HuH-7.5 (cell line): ENCODE data around the gene HPCAL4.

Experiments
- DNase-seq: peaks from one replicate; pipeline ENCODE4 v3.0.0; 2011; ENCODE audit warnings: low spot score

HPCAL4 gene

GRCh38 chr1:39691383-39692151 is at the start of gene HPCAL4:
HPCAL4 (minus strand) TSS chr1:39691433; CDS start chr1:39684603, 6,830 bp downstream.
- DNase-seq = peak; percentile 65

GRCh38 chr1:39738622-39739366 is 47.6 kb upstream of the HPCAL4 start, which contains the start of gene PPIE:
PPIE (plus strand) TSS chr1:39738882; CDS start chr1:39738901, 19 bp downstream.
- peak; percentile 47 for DNase-seq

- DNase-seq = no peak
These were observed 46.4 kb upstream of the HPCAL4 start for GRCh38 chr1:39737546-39738169.

DNA sequence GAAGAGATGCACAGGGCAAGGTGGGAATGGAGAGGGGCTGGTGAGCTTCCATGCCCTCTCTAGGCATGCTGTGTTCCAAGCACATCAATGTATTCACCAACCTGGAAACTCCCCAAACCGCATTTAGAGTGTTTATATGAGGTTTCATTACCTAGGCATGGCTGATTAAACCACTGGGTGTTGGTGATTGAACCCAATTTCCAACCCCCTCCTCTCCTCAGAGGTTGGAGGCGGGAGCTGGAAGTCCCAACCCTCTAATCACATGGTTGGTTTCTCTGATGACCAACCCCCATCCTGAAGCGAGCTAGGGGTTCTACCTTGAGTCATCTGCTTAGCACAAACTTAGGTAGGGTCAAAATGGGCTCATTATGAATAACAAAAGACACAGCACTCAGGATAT is 44.5 kb upstream of the HPCAL4 start:
- DNase-seq = no peak

GRCh38 chr1:39733161-39733560 is 41.9 kb upstream of the HPCAL4 start:
- DNase-seq = no peak

- no peak for DNase-seq
These were observed 41.5 kb upstream of the HPCAL4 start for GRCh38 chr1:39732730-39733129.

DNA sequence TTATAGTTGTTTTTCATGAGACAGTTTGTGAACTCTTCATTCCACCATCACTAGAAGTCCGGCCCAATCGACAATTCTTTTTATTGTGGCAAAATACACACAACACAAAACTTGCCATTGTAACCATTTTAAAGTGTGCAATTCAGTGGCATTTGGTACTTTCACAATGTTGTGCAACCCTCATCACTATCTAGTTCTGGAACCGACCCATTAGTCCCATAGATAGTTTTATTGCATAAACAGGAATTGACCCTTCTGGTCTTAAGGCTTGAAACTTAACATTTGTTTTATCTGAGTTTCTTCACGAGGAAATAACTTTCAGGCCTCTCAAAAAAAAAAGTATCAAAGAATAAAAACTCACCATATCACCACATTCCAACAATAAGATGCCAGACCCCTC is 38.6 kb upstream of the HPCAL4 start:
- DNase-seq = no peak

DNA sequence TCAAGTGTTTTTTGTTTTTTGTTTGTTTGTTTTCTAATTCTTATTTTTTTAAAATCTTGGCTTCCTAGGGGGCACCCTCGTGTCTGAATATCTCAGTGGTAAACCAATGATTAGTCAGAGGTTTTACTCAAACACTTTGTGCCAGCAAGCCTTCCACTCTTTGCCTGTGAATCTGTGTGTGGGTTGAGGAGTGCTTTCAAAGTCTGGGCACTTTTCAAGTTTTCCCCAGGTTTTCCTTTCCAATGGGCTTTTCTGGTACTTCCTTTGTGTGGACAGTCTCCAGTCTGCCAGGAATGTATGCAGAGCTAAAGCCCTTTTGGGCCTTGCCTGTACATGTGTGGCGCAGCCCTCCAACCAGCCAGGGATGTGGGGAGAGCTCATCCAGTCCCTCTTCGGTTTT is 37.8 kb upstream of the HPCAL4 start:
- DNase-seq = no peak

DNA sequence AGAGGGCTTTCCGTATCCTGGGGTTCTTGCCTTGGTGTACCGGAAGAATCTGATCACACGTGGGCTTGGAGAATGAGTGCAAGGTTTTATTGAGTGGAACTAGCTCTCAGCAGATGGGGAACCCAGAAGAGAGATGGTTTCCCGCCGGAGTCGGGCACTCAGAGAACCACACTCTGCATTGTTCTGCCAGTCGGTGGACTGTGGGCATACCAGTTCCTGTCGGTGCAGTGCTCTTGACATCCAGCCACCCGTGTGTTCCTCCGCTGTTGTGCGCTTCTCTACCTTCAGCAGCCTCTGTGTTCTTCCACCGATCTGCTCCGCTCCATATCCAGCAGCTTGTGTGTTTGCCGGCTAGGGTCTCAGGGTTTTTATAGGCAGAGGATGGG is 36.7 kb upstream of the HPCAL4 start:
- no peak for DNase-seq

GRCh38 chr1:39727221-39727931 is 36.1 kb upstream of the HPCAL4 start:
- DNase-seq = no peak

- DNase-seq = no peak
These were observed 35.4 kb upstream of the HPCAL4 start for GRCh38 chr1:39726600-39726999.

GRCh38 chr1:39722495-39722894 is 31.3 kb upstream of the HPCAL4 start:
- DNase-seq = no peak

GRCh38 chr1:39721664-39722063 is 30.4 kb upstream of the HPCAL4 start:
- DNase-seq = no peak

DNA sequence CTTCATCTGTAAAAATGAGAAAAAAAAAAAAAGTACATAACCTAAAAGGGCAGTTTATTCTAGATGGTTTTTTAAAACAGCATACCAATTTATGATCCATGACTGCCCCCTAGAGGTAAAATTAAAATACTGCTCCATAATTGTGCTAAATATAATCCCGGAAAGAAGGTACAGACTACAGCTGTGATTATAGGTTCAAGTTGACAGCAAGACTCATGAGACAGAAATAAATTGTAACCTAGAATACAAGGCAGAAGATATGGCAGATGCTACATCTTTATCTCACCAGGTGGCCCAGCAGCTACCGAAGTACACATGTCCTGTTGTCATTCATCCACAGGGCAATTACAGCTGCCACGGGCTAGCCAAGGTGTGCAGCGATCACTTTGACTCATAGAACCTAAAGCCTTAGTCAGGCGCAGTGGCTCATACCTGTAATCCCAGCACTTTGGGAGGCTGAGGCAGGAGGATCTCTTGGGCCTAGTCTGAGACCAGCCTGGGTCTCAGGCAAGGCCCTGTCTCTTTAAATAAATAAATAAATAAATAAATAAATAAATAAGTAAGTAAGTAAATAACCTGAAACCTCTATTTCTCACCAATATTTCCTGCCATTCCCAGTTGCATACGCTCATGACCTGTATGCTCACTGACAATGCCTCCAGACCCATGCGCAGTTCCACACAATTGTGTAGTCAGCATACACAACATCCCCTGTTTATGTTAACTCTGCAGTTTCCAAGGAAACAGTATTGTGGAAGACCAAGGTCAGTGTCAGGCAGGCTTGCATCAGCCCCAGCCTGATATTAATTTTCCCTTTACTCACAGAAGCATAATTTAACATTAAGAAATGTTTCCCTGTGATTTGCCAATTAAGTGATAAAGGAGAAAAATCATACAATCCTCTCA is 29.1 kb upstream of the HPCAL4 start:
- no peak for DNase-seq

DNA sequence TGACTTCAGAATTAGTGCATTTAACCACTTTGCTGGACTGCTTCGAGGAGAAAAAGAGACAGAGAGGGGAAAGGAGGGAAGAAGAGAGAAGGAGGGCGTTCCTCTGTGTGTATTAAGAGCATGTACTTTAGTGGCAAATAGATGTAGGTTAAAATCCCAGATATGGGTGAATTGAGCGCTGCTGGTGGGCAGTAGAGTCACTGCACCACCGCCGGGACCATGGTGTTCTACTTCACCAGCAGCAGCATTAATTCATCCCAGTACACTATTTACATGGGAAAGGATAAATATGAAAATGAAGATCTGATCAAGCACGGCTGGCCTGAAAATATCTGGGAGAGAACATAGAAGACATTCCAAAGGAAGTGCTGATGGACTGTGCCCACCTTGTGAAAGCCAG is 26.6 kb upstream of the HPCAL4 start:
- DNase-seq = no peak

- no peak for DNase-seq
These were observed 22.3 kb upstream of the HPCAL4 start for GRCh38 chr1:39713557-39713956.

DNA sequence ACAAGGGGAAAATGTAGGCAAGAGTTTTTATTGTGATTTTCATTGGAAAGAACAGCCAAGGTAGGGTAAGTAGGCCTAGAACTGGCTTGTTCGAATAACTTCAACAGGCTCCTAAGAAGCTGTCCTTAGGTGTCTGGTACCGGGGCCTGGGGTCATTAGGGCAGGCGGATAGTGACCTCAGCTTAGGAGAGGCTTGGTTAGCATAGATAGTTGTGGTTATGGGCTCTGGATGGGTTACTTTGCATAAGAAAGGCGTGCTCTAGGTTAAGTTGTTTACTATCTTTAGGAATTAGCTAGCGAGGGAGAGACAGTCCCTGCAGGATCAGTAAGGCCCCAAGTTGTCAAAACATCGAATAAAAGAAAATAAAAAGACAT is 20.7 kb upstream of the HPCAL4 start:
- DNase-seq = no peak

- no peak for DNase-seq
These were observed 20.1 kb upstream of the HPCAL4 start for GRCh38 chr1:39711104-39711965.

- DNase-seq = no peak
These were observed 16.3 kb upstream of the HPCAL4 start for GRCh38 chr1:39707506-39707905.

GRCh38 chr1:39704757-39705156 is 13.5 kb upstream of the HPCAL4 start:
- DNase-seq = no peak
